HG02678 (cell line): Measurements from ENCODE around the gene WWP2.
"Not testable (repeated sequence)": the region's sequence is repeated elsewhere in the genome, so short reads cannot be mapped to it uniquely, and the experiment has no call there.

Experiments
- ATAC-seq: cut with Tn5 transposase; IDR thresholded peaks from one replicate; pipeline ENCODE4 v1.9.1; 2021; ENCODE audit warnings: mild to moderate bottlenecking, moderate library complexity; ENCODE audit not compliant: unreplicated experiment

WWP2 gene

DNA sequence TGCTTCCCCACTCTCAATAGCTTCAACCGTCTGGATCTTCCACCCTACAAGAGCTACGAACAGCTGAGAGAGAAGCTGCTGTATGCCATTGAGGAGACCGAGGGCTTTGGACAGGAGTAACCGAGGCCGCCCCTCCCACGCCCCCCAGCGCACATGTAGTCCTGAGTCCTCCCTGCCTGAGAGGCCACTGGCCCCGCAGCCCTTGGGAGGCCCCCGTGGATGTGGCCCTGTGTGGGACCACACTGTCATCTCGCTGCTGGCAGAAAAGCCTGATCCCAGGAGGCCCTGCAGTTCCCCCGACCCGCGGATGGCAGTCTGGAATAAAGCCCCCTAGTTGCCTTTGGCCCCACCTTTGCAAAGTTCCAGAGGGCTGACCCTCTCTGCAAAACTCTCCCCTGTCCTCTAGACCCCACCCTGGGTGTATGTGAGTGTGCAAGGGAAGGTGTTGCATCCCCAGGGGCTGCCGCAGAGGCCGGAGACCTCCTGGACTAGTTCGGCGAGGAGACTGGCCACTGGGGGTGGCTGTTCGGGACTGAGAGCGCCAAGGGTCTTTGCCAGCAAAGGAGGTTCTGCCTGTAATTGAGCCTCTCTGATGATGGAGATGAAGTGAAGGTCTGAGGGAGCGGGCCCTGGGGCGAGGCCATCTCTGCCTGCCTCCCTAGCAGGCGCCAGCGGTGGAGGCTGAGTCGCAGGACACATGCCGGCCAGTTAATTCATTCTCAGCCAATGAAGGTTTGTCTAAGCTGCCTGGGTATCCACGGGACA lies 177.9 kb downstream of the WWP2 start:
- no peak for ATAC-seq

DNA sequence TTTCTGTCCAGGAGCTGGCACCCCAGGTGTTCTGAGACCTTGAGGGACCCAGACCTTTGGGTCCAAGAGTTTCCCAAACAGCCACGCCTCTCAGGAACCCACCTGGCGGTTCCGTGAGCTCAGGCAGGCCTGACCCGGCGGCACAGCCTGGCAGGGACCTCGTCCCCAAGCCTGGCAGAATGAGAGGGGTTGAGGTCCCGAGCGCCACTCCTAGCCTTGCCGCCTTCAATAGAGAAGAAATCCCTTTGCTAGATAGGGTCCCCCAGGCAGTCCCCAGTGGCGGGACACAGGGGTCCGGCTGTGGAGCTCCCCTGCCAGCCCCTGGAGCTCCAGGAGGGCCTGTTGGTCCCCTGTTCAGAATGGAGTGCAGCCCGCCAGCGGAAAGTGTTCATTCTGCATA lies 178.5 kb downstream of the WWP2 start:
- no peak for ATAC-seq

DNA sequence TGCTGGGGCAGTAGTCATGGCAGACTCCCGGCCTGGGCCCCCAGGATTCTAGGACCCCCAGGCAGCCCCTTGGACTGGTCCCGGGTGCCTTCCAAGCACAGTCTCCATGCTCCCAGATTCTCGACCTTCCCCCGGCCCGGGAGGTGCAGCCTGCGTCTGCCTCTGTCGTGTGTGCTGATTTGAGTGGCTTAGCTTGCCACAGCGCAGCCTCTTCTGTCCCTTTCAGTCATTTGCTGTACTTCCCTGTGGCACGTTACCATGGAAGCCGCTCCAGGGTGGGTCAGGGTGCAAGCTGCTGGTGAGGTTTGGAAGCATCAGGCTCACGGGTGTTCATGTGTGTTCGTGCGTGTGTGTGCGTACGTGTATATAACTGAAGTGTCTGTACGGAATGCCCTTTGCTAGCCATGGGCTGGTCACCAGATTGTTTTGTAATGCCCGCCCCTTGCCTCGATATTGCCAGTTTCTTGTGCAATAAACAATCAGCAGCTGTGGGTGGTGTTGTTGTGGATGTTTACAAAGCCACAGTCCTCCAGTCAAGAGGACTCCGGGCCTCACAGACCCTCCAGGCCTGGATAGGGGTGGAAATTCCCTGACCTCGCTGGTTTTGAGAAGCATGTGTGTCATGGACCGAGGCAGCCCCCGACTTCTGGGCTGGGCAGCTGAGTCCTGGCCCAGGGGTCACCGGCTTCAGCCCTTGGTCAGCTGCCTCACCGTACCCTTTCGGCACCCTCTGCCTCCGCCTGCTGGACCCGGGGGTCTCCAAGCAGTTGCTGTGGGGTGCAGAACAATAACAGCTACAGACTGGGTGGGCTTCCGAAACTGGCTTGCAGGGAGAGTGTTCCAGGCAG lies 179.3 kb downstream of the WWP2 start:
- no peak for ATAC-seq

DNA sequence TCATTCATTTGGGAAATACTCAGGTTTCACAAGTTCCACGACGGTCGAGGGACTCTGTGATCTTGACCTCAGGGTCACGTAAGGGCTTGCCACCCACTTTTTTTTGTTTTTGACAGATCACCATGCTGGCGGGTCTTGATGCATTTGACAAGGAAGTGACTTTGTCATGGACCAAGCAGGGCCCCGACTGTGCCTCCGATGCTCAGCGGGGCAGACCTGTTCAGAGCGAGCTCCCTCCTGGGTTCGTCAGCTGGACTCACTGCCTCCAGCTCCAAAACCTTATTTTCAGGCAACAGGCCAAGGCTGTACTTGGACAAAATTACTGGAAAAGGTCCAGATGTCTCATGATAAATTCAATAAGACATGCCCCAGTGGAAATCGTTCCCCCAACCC lies 180.0 kb downstream of the WWP2 start:
- ATAC-seq = no peak

DNA sequence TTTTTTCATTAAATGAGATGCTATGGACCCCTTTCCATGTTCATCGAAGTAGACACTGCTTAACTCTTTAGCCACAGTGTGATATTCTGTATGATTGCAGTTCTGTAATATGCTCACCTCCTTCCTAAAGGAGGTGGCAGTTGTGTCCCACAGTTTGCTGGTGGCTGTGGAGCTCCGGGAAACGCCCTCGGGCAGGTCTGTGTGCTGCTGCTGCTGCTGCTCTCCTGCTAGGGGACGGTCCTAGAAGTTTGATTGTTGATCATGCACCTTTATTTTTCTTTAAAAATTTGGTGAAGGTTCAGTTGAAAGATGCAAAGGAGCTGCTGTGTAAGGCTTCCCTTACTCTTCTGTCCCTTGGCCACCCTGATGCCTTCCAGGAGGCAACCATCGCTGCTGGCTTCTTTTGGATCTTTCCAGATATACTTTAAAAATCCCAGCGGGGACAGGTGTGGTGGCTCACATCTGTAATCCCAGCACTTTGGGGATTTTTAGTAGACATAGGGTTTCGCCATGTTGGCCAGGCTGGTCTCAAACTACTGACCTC lies 180.6 kb downstream of the WWP2 start:
- no peak for ATAC-seq

DNA sequence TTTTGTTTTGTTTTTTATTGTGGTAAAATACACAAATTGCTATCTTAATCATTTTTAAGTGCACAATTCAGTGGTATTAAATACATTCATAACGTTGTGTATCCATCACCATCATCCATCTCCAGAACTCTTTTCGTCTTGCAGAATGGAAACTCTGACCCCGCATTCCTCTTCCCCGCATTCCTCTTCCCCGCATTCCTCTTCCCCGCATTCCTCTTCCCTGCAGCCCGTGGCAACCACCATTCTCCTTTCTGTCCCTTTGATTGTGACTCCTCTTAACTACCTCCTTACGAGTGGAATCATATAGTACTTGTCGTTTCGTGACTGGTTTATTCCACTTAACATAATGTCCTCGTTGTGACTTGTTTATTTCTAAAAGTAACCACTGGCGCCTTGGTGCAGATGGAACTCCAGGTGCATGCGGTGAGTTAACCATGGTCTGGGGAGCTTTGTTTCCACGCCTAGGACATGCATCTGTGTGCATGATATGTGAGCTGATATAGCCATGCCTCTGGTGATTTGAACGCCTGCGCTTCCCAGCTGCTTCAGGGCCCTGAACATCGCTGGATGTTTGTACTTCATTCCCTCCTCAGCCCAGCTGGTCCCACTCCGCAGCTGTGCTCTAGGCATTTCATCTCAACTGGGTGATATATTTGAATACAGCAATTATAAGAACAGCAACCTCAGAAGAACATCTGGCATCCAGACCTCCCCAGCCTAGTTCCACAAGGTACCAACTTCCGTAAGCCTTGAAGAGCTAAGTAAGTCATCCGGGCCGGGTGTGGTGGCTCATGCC lies 181.3 kb downstream of the WWP2 start:
- not testable (repeated sequence) for ATAC-seq

DNA sequence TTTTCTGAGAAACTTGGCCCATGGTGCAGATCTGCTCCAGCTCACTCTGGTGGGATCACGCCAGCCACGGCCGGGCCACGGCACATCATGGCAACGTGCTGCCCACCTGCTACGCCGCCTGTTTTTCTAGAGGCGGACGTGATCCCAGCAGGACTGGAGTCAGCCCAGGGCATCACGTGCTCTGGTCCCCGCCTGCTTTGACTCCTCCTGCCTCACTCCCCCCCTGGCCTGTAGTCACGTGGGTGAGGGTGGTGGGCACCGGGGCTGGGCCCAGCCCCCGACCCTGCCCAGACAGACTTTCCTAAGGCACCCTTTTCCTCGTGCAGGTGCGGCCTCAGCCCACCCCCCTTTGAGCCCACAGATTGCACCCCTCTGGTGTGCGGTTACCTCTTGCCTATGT lies 188.3 kb downstream of the WWP2 start:
- not testable (repeated sequence) for ATAC-seq

DNA sequence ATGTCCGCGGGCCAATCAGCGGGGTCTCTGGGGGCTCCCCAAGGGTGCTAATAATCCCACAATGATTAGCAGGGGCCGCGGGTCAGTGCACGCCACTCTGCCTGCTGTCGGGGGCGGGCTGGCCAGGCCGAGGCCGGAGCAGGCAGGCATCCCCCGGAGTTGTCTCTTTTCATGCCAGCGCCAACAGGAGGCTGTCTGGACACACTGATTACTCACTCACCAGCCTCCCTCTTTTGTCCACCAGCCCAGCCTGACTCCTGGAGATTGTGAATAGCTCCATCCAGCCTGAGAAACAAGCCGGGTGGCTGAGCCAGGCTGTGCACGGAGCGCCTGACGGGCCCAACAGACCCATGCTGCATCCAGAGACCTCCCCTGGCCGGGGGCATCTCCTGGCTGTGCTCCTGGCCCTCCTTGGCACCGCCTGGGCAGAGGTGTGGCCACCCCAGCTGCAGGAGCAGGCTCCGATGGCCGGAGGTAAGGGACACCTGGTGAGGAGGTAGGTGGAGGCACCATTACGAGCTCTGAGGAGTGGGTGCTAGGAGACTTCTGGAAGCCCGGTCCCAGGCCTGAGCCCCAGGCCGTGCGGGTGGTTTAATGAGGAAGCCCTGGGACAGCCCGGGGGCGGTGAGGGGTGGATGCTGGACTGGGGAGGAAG lies 189.0 kb downstream of the WWP2 start, which contains the start of gene CLEC18A:
Gene CLEC18A (plus strand): TSS at position 318 of the 655 bp plus-strand sequence. CDS start 33 bp downstream, at position 351.
- ATAC-seq = not testable (repeated sequence)

DNA sequence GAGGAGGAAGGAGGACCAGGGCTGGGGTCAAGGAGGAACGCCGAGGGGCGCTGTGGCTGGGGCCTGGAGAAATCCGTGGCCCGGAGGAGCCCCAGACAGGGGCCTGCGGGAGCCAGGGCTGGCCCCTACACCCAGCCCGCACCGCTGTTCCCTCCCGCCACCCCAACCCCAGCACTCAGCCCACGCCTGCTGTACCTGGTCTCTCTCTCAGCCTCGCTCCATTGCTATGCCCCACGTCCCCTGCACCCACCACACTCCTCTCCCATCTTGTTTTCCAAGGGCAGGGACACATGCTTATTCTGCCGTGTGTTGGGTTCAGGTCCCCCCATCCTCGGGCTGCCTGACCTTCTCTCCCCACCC lies 189.5 kb downstream of the WWP2 start:
- not testable (repeated sequence) for ATAC-seq

DNA sequence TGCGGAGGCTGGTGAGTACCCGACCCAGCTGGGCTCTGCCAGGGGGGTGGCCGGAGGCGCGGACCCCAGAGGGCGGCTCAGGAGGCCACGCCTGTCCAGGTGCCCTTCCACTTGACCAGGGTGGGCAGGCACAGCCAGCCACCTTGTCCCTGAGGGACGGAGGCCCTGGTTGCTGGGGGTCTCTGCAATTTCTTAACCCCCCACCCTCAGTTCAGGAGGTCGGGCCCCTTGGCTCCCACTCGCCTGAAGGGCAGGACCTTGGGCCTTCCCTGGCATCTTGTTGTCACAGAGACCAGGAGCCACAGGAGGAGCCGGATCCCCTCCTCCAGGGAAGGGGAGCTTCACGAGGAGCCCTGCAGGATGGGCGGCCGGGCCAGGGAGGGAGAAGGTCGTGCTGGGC lies 190.0 kb downstream of the WWP2 start:
- not testable (repeated sequence) for ATAC-seq

DNA sequence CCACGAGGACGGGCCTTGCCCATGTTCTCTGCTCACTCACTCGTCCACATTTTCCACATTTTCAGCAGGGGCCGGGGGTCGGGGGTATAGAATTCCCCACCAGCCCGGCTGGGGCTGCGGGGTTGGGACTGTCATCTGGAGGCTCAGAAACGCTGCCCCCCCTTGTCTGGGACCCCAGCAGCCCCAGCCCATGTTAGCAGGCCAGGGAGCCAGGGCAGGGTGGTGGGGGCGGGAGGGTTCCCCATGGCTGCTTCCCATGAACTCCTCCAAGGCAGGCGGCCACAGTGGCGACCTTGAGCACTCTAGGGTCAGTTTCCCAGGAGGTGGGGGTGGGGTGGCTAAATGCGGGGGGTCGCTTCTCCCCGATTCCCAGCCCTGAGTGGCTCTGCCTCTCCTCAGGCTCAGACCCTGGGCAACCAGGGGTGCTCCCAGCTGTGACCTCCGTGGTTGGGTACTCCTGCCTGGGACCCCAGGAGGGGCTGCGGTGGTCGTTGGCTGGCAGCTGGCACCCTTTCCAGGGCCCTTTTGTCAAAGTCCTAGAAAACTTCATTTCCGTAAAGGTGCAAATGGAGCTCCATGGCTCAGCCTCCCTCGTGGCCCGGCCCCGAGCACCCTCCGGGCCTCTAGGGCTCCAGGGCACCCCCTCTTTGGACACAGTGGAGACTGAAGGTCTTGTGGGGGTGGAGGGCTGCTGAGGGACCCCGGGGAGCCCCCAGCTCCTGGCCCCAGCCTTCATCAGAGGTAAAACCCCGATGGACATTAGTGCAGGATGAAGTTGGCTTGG lies 190.6 kb downstream of the WWP2 start:
- ATAC-seq = not testable (repeated sequence)

DNA sequence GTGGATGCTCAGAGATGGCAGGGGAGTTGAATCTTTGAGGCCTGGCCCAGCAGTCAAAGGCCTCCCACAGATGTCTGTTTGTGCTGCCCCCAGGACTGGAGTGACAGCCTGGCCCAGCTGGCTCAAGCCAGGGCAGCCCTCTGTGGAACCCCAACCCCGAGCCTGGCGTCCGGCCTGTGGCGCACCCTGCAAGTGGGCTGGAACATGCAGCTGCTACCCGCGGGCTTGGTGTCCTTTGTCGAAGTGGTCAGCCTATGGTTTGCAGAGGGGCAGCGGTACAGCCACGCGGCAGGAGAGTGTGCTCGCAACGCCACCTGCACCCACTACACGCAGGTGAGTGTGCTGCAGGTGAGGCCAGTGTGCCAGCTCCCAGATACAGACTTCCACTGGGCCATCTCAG lies 192.1 kb downstream of the WWP2 start:
- ATAC-seq = not testable (repeated sequence)

DNA sequence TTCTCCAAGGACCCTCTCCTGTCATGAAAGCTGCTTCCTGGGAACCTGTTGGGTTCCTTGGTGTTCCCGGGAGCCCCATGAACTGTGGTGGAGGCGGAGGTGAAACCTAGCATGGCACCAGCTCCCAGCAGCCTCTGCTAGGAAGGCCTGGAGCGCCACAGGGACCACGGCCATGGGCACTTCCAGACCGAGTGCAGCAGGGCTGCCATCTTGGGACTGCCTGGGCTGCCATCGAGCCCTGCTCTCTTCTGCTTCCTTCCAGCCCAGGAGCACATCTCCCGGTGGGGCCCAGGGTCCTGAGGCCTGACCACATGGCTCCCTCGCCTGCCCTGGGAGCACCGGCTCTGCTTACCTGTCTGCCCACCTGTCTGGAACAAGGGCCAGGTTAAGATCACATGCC lies 201.2 kb downstream of the WWP2 start:
- ATAC-seq = not testable (repeated sequence)

DNA sequence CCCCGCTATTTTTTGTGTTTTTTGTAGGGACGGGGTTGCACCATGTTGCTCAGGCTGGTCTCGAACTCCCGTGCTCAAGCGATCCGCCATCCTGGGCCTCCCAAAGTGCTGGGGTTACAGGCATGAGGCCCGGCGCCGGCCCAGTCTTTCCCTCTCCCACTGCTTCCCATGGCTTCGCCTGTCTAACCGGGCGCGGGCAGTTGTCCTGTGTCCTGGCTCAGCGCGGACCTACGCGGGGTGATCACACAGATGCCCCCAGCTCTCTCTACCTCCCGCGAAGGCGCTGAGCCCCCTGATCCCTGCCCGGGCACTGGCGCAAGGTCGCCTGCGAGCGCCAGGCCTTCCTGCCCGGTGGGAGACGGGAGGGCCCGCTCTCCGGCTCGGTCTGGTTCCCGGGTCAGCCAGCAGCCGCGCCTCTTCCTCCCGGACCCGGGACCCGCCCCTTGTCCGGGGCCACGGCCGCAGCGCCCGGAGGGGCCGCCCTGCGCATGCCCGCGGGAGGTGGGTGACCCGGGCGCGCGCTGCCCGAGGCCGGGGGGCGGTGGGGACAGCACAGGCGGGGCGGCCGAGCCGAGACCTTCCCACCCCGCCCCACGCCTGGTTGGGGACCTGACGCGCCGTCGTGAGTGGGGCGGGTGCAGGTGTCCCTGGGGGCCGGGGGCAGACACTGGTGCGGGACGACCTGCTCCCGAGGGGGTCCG lies 203.0 kb downstream of the WWP2 start:
- ATAC-seq = not testable (repeated sequence)

DNA sequence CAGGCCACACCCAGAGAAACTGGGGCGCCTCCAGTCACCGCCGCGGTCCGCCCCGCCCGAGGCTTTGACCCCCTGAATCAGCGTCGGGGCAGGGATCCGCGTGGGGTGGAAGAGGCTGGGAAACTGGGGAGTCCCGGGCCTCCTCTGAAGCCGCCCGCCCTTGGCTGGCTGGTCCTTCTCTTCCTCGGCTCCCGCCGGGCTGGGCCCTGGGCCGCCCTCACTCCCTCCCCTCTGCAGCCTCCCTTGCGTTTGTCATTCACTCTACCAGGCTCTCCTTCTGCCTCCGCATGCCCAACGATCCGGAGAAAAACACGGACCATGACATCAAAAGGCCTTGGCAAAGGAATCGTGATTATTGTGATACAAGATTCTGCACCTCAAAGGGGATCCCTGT lies 203.5 kb downstream of the WWP2 start:
- ATAC-seq = not testable (repeated sequence)

DNA sequence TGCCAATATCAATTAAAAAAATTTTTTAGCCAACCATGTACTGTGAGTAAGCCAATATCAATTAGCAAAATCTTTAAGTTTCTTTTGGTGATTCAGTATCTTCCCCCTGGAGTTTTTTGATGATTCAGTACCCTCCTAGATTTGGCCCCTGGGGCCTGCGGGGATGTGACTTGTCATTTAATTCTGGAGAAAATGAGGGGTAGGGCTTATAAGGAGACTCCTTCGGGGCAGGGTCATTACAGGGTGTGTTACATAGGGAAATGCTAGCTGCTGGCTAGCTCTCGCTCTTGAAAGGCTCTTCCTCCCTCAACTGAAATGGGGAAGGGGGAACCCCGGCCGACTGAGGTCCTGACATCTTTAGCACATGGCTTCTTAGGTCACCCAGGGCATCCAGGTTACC lies 205.6 kb downstream of the WWP2 start:
- ATAC-seq = not testable (repeated sequence)

DNA sequence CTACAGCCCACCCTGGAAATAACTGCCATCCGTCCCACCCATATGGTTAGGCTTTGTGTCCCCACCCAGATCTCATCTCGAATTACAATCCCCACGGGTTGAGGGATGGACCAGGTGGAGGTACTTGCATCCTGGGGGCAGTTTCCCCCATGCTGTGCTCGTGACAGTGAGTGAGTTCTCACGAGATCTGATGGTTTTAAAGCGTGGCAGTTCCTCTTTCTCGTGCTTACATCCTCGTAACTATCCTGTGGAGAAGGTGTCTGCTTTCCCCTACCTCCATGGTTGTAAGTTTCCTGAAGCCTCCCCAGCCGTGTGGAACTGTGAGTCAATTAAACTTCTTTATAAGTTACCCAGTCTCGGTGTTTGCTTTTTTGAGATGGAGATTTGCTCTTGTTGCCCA lies 206.0 kb downstream of the WWP2 start:
- ATAC-seq = not testable (repeated sequence)

DNA sequence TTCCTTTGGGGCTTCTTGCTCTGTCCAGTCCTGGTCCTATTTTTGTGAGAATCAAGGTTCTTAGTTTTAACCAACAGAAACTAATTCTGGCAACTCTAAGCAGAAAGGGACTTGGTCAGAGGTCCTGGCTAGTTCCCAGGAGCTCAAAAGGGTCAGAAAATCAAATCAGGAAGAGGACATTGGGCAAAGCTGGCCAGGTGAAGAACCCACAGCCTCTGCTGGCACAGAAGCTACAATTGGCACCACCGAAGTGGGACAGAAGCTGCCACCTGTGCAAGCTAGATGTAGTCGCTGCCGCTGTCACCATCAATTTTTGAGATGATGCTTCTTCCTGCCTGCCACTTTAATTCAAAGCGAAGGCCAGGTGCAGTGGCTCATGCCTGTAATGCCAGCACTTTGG lies 207.5 kb downstream of the WWP2 start:
- not testable (repeated sequence) for ATAC-seq

DNA sequence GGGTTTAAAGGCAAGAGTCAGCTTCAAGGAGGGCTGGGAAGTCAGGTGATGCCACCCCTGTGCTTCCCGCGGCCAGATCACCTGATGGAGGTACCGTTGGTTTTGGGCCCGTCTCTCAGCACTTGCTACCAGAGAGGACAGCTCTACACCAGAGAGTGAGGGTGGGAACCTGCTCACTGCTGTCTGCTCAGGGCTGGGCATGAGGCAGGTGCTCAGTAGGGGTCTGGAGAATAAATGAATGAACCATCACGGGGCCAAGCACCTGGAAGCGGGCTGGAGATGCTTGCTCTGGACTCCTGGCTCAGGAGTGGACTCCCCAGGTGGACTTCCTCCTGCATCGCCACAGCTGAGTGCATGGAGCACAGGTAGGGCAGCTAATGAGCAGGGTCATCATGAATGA lies 210.0 kb downstream of the WWP2 start:
- ATAC-seq = not testable (repeated sequence)
